PC-3 (cell line): ENCODE results near the gene SYNJ1. TPM values are rescaled to one million over a fixed set of nuclear protein-coding genes. Genes with fewer than 3 reads are reported as not detected.

Experiments used
- ATAC-seq: fragments of 200-7000 bp; cut with Tn5 transposase; 2 replicates; pipeline ENCODE4 v1.9.1; 2020; ENCODE audit warnings: mild to moderate bottlenecking, moderate library complexity
- BruUV-seq: library from RNA; stranded (reverse); fragments of 400-500 nt; replicated peaks from 2 replicates; lab custom pipeline; 2021; lab: Mats Ljungman, UMichigan
- CTCF ChIA-PET: fragments of 300-600 bp; sonication (Branson Sonifier 250); formaldehyde crosslinking; loops from one replicate; lab custom pipeline; 2022; ENCODE audit warnings: antibody characterized with exemption; lab: Charles Lee
- POLR2A ChIA-PET: fragments of 300-600 bp; sonication (Branson Sonifier 250); formaldehyde crosslinking; loops from one replicate; lab custom pipeline; 2022; ENCODE audit warnings: antibody characterized with exemption; ENCODE audit not compliant: unreplicated experiment; lab: Charles Lee
- DNase-seq: peaks from one replicate; pipeline ENCODE4 v3.0.0-alpha.2; 2015
- H2AFZ ChIP-seq: fragments of 300-600 bp; sonication (generic); 2 replicates; pipeline ENCODE4 v1.6.0; 2016; ENCODE audit warnings: antibody characterized with exemption, low read length
- H3F3A ChIP-seq: fragments of 300-600 bp; sonication (generic); one replicate; pipeline ENCODE4 v1.6.0; 2017; ENCODE audit warnings: antibody characterized with exemption, low read length, control low read depth, mild to moderate bottlenecking; ENCODE audit not compliant: unreplicated experiment
- H3K27ac ChIP-seq: fragments of 300-600 bp; sonication (generic); 2 replicates; pipeline ENCODE4 v1.5.1; 2016; ENCODE audit warnings: mild to moderate bottlenecking, low read length
- H3K27me3 ChIP-seq: fragments of 300-600 bp; sonication (generic); 2 replicates; pipeline ENCODE4 v1.6.1; 2016; ENCODE audit warnings: low read length, mixed read lengths
- H3K36me3 ChIP-seq: fragments of 300-600 bp; sonication (generic); 2 replicates; pipeline ENCODE4 v1.6.1; 2016; ENCODE audit warnings: low read depth, mixed run types, low read length, mixed read lengths
- H3K4me1 ChIP-seq: fragments of 300-600 bp; sonication (generic); 2 replicates; pipeline ENCODE4 v1.5.1; 2016; ENCODE audit warnings: low read length; ENCODE audit not compliant: insufficient read depth
- H3K4me2 ChIP-seq: fragments of 300-600 bp; sonication (generic); 2 replicates; pipeline ENCODE4 v1.6.0; 2016; ENCODE audit warnings: low read length
- H3K4me3 ChIP-seq: fragments of 300-600 bp; sonication (generic); 2 replicates; pipeline ENCODE4 v1.5.1; 2016; ENCODE audit warnings: mild to moderate bottlenecking, low read length, mixed read lengths
- H3K79me2 ChIP-seq: fragments of 300-600 bp; sonication (generic); 2 replicates; pipeline ENCODE4 v1.6.1; 2017; ENCODE audit warnings: low read length, mixed read lengths
- H3K9ac ChIP-seq: fragments of 300-600 bp; sonication (generic); 2 replicates; pipeline ENCODE4 v1.6.0; 2016; ENCODE audit warnings: mild to moderate bottlenecking, low read length
- H3K9me2 ChIP-seq: fragments of 300-600 bp; sonication (generic); replicated peaks from 2 replicates; pipeline ENCODE4 v1.6.1; 2016; ENCODE audit warnings: mixed run types, low read length, mixed read lengths
- H3K9me3 ChIP-seq: fragments of 300-600 bp; sonication (generic); 2 replicates; pipeline ENCODE4 v1.6.1; 2016; ENCODE audit warnings: low read length, mixed read lengths
- H4K20me1 ChIP-seq: fragments of 300-600 bp; sonication (generic); 2 replicates; pipeline ENCODE4 v1.6.1; 2016; ENCODE audit warnings: low read length, mixed read lengths
- EZH2 ChIP-seq: fragments of 300-600 bp; sonication (generic); IDR thresholded peaks from one replicate; pipeline ENCODE4 v1.6.1; 2017; ENCODE audit warnings: antibody characterized with exemption, mild to moderate bottlenecking, low read length; ENCODE audit not compliant: unreplicated experiment
- EZH2phosphoT487 ChIP-seq: fragments of 300-600 bp; sonication (generic); IDR thresholded peaks from 2 replicates; pipeline ENCODE4 v1.6.1; 2018; ENCODE audit warnings: mild to moderate bottlenecking, antibody characterized with exemption, low read length, borderline replicate concordance
- intact Hi-C: fragments of 100-400 bp; cut with micrococcal nuclease; formaldehyde crosslinking; loops from 2 replicates; pipeline ENCODE4 v1.9.0; 2023
- total RNA-seq: library from RNA; depleted of rRNA; stranded (reverse); fragments of >200 nt; gene quantifications from 2 replicates; pipeline ENCODE4 v1.2.3, GENCODE V29; 2014
- TF ChIP-seq, protein P1 (sequence below): fragments of 300-600 bp; sonication (generic); conservative IDR thresholded peaks from 2 replicates; pipeline ENCODE4 v1.5.1; 2017; ENCODE audit warnings: antibody characterized with exemption, low read depth, mild to moderate bottlenecking, low read length

Gene SYNJ1
- total RNA-seq, 1 experiment from 2014 or later: 7.0 TPM

DNA sequence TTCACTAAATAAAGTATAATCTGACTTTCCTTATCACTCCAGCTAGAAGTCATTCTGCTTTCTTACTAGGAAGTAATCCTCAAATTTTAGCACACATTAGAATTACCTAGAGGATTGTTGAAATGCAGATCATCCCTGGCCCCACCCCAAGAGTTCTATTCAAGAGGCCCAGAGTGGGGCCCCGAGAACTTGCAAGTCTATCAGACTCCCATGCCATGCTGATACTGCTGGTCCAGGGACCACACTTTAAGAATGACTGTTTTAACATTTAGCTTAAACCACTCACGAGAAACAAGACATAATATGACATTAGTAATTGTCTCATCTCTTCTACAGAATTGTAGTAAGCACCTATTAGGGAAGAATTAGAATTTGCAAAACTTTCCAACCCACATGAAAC lies 7.7 kb upstream of the SYNJ1 start:
- H3F3A ChIP-seq: no peaks in the 10 kb centered on the region
- peaks cover 35% of the 10 kb centered on the region for H3K36me3 ChIP-seq
- no TSS peak for BruUV-seq
- H3K9me2 ChIP-seq: no peaks in the 10 kb centered on the region
- no peaks in the 10 kb centered on the region for H4K20me1 ChIP-seq
- intact Hi-C loops: no loop called here
- H3K79me2 ChIP-seq: no peaks in the 10 kb centered on the region
- no peaks in the 10 kb centered on the region for H3K27me3 ChIP-seq
- no peaks in the 10 kb centered on the region for H3K4me1 ChIP-seq
- H3K27ac ChIP-seq: no peak overlapping the region
- no peak overlapping the region for H2AFZ ChIP-seq
- no peak overlapping the region for H3K4me3 ChIP-seq
- POLR2A ChIA-PET: no interaction called here
- no peaks in the 10 kb centered on the region for H3K9me3 ChIP-seq
- TF ChIP-seq EZH2phosphoT487: no peak
- TF ChIP-seq, protein P1, sequence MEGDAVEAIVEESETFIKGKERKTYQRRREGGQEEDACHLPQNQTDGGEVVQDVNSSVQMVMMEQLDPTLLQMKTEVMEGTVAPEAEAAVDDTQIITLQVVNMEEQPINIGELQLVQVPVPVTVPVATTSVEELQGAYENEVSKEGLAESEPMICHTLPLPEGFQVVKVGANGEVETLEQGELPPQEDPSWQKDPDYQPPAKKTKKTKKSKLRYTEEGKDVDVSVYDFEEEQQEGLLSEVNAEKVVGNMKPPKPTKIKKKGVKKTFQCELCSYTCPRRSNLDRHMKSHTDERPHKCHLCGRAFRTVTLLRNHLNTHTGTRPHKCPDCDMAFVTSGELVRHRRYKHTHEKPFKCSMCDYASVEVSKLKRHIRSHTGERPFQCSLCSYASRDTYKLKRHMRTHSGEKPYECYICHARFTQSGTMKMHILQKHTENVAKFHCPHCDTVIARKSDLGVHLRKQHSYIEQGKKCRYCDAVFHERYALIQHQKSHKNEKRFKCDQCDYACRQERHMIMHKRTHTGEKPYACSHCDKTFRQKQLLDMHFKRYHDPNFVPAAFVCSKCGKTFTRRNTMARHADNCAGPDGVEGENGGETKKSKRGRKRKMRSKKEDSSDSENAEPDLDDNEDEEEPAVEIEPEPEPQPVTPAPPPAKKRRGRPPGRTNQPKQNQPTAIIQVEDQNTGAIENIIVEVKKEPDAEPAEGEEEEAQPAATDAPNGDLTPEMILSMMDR: no peak
- no peak for TF ChIP-seq EZH2
- H3K9ac ChIP-seq: no peak overlapping the region
- CTCF ChIA-PET: no interaction called here
- DNase-seq: no peak
- H3K4me2 ChIP-seq: no peak overlapping the region
- ATAC-seq: no peak

DNA sequence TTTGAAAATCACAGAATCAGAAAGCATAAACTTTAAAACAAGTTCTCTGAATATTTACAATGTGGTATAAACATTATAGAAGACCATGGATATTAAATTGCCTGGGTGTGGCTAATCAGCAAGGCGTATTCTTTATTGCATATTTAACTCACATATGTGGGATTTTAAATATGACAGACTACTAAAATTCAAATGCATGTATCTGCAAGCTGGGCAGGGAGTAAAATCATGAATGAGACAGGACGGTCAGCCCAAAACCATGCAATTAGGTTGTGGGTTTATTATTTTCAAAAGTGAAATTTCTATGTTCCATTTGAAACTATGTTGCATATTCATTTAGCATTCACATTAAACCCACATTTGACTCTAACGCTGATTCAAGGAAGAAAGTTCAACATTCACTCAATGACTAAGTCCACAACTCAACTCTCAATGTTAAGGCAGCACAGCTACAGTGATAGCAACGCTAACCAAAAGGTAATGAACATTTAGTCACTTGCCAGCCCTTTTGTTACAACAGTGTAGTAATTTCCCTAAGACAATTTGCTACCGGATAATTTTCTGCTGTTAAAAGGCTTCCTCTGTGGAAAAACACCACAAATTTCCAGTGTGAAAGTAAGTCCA lies 6.3 kb upstream of the SYNJ1 start:
- no peak for DNase-seq
- no peak for ATAC-seq
- peaks cover 30% of the 10 kb centered on the region for H3K36me3 ChIP-seq
- no peaks in the 10 kb centered on the region for H3K4me1 ChIP-seq
- H3K4me2 ChIP-seq: no peak overlapping the region
- H3K27ac ChIP-seq: no peak overlapping the region
- ChIA-PET POLR2A (no interaction called here), CTCF (no interaction called here)
- H3K9ac ChIP-seq: no peak overlapping the region
- TF ChIP-seq EZH2 (no peak), EZH2phosphoT487 (no peak)
- TF ChIP-seq, protein P1: no peak
- BruUV-seq: no TSS peak
- H3K79me2 ChIP-seq: no peaks in the 10 kb centered on the region
- no peaks in the 10 kb centered on the region for H3K27me3 ChIP-seq
- H3K9me3 ChIP-seq: no peaks in the 10 kb centered on the region
- no peak overlapping the region for H2AFZ ChIP-seq
- H4K20me1 ChIP-seq: no peaks in the 10 kb centered on the region
- H3K4me3 ChIP-seq: no peak overlapping the region
- no peaks in the 10 kb centered on the region for H3F3A ChIP-seq
- no peaks in the 10 kb centered on the region for H3K9me2 ChIP-seq
- intact Hi-C loops: no loop called here

DNA sequence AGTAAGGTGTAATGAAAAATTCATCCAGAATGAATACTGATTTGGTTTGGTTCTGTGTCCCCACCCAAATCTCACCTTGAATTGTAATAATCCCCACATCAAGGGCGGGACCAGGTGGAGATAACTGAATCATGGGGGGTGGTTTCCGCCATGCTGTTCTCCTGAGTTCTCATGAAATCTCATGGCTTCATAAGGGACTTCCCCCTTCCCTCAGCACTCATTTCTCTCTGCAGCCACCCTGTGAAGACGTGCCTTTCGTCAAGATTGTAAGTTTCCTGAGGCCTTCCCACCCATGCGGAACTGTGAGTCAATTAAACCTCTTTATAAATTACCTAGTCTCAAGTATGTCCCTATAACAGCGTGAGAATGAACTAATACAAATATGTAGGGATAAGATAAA lies 5.5 kb upstream of the SYNJ1 start:
- BruUV-seq: no TSS peak
- no peak for TF ChIP-seq EZH2
- TF ChIP-seq EZH2phosphoT487: no peak
- TF ChIP-seq, protein P1: no peak
- H3K4me2 ChIP-seq: no peak overlapping the region
- H3K36me3 ChIP-seq: peaks cover 30% of the 10 kb centered on the region
- intact Hi-C loops: no loop called here
- H4K20me1 ChIP-seq: no peaks in the 10 kb centered on the region
- no peak overlapping the region for H3K9ac ChIP-seq
- no peaks in the 10 kb centered on the region for H3K9me3 ChIP-seq
- no peak for ATAC-seq
- H3K4me3 ChIP-seq: no peak overlapping the region
- ChIA-PET CTCF (no interaction called here), POLR2A (no interaction called here)
- DNase-seq: no peak
- no peak overlapping the region for H3K27ac ChIP-seq
- peaks cover 5% of the 10 kb centered on the region; the same call in 1 of the 2 replicates for H3K4me1 ChIP-seq
- H3K27me3 ChIP-seq: no peaks in the 10 kb centered on the region
- H3K9me2 ChIP-seq: no peaks in the 10 kb centered on the region
- no peak overlapping the region for H2AFZ ChIP-seq
- no peaks in the 10 kb centered on the region for H3F3A ChIP-seq
- H3K79me2 ChIP-seq: no peaks in the 10 kb centered on the region
